Smooth muscle cell of the brain vasculature (primary cell): Measurements from ENCODE around the gene RAP2A.

ENCODE experiments used
- DNase-seq: peaks from one replicate; pipeline ENCODE4 v3.0.0-alpha.2; 2012; ENCODE audit warnings: low read depth, low spot score

The RAP2A gene

DNA sequence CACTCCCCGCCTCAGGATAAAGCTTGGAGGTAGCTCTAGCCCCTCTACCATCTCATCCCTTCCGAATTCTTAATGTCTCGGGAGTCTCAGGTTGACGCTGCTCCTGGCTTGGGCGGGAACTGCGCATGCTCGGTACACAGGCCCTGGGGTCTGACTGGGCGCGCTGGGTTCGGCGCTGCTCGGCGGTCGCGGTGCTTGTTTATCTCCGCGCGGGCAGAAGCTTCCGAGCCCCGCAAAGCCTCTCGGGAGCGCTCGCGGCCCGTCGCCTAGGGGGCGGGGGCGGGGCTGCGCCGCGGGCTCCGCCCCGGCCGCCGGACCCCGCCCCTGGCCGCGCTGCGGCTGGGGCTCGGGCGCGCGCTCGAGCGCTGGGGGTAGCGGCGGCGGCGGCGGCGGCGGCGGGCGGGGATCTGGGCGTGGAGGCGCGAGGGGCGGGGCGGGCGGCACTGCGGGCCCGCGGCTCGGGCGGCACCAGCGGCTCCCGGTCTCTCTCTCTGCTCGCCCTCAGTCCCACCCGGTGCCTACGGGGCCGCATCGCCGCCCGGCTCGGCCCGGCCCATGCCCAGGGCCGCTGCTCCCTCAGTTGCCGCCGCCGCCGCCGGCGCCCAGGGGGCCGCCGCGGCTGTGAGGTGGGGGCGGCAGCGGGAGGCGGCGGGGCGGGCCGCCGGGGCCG lies at the start of gene RAP2A:
RAP2A (plus strand) TSS at position 443 of the 670 bp plus-strand sequence. CDS start 302 bp downstream, outside the sequence.
- peak; percentile 84 for DNase-seq

GRCh38 chr13:97384371-97384770 lies 49.6 kb upstream of the RAP2A start:
- no peak for DNase-seq

DNA sequence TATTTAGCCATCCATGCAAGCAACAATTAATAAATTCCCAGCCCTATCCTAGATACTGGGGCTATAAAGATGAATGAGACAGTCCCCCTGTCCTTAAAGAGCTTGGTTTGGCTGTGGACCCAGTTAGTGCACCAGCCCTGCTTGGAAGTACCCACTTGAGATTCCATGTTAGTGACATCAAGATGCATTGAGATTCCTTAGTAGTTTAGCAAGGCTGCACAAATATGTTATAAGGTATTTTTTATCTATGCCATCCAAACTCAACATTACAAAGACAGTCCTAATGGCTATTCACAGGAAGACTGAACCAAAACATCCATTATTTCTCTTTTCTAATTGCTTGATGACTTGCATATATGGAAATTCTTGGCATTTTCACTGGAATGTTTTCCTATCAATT lies 48.8 kb upstream of the RAP2A start:
- DNase-seq = no peak

DNA sequence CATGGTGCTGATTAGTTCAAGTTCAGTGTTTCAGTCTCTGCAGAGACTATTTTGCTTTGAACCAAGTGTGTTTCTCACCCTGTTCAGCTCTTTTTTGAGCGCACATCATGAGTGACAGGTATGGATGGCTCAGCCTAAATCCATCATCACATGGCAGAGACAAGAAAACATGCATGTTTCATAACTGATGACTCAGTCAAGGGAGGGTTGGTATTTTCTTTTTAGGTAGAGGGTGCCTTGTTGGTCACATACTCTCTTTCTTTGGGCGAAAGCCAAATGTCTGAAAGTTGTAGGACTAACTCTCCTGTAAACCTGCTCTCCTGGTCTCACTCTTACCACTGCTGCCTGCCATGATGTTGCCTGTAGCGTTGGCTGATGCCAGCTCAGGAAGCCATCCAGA lies 48.1 kb upstream of the RAP2A start:
- no peak for DNase-seq

- DNase-seq = no peak
Observed at GRCh38 chr13:97386801-97387484, 47.0 kb upstream of the RAP2A start.

- DNase-seq = no peak
Observed at GRCh38 chr13:97387485-97387839, 46.5 kb upstream of the RAP2A start.

DNA sequence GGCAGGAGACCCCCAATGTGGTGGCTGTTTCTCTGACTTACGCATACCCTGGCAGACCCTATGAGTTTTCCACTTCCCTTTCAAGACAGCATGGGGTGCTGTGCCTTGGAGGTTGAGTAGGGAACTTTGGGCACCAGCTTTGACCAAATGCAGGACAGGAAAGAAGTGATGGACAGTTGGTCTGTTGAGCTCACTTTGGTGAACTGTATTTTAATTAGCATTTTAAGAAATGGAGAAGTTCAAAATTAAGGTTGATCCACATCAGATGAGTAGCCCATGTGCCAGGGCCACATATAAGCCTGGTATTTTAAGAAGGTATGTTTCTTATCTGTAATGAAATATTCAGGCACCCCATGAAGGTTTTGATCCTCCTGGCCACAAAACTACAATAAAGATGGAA lies 46.1 kb upstream of the RAP2A start:
- no peak for DNase-seq

DNA sequence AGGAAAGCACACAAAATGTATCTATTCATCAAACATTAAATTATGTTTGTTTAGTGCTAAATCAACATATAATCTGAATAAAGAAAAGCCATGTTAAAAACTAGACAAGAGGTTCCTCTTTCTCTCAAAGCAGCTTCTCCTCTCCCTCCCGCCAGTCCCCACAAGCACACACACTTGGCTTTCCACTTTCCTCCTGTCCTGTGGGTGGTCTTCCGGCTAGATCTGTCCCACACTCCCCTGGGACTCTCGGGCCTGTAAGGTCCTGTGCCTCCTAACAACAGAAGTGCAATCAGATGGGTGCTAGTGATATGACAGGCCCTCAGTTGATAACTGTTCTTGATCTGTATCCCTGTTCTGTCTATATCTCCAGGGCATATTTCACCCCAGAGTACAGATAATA lies 45.6 kb upstream of the RAP2A start:
- DNase-seq = no peak

- no peak for DNase-seq
Observed at GRCh38 chr13:97390941-97391600, 42.9 kb upstream of the RAP2A start.

- DNase-seq = no peak
Observed at GRCh38 chr13:97392020-97392419, 41.9 kb upstream of the RAP2A start.

GRCh38 chr13:97394542-97394941 lies 39.4 kb upstream of the RAP2A start:
- no peak for DNase-seq

DNA sequence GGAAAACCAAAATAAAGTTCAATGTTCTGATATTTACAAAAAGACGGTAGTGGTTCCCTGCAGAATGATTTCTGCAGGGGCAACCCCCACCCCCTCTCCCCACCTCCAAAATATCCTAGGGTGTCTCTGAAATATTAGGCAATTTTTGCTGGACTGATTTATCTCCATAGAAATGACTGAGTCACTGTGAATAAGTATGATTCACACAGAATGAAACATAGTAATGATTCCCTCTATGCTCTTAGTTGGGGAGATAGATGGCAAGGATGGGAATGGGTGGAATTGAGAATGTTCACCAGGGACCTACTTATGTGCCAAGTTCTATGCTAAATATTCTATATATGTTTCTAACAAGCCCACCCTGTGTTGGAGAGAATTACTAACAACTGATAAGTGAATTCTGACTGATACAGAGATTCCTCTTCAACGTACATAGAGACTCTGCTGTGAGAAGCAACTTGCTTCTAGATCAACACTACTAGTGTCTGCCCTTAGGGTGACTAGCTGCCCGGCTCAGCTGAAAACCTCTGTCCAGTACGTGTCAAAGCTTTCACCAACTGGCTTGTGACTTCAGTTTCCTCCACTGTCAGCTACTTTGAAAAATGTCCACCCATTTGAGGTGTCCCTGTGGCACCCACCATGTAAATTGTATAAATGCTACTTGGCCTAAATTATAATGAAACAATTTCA lies 38.4 kb upstream of the RAP2A start:
- DNase-seq = no peak

GRCh38 chr13:97397267-97397666 lies 36.7 kb upstream of the RAP2A start:
- no peak for DNase-seq

- DNase-seq = no peak
Observed at GRCh38 chr13:97401421-97401820, 32.5 kb upstream of the RAP2A start.

- no peak for DNase-seq
Observed at GRCh38 chr13:97403893-97404750, 29.8 kb upstream of the RAP2A start.

- no peak for DNase-seq
Observed at GRCh38 chr13:97407540-97407939, 26.4 kb upstream of the RAP2A start.

DNA sequence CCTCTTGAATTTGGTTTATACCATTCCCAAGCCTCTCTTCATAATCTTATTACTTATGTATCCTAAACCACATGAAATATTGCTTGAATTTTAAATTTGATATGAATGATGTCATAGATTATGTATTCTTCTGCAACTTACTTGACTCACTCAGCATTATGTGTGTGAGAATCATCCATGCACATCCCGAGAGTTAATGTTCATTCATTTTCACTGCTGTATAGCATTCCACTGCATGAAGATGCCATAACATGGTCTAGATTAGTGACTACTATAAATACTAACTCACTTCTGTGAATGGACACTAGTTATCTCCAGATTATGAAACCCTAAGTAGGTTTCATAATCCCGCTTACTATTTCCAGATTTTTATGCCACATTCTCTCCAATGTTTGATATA lies 25.0 kb upstream of the RAP2A start:
- no peak for DNase-seq

DNA sequence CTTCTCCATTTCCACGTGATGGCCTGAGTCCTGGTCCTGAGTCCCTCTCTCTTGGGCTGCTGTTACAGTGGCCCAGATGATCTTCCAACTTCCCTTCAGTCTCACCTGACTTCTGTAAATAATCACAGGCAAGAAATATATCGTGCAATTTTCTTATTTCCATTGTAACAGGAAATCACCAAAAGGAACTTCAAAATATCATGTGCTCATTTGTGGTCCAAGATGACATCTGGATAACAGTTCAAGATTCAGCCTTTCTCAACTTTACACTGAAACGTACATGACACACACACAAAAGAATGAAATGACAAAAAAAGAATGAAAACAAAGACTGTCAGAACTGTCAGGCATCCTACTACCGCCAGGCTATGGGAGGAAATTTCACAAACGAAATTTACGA lies 22.0 kb upstream of the RAP2A start:
- DNase-seq = no peak

GRCh38 chr13:97413694-97414093 lies 20.3 kb upstream of the RAP2A start:
- DNase-seq = no peak

DNA sequence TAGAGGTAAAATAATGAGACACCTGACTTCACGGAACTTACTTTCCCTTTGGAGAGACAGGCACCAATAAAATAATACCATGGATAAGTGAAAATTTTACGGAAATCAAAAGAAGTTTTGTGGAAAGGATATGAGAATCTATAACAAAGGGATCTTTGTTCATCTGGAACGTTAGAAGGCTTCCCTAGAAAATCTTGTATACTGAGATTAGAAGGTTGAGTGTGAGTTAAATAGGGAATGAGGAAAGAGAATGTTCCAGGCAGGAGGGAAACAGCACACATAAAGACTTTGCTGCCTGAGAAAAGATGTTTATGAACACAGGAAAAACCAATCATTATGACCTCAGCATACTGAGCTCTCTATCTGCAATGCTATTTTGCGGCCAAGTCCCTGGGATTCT lies 19.6 kb upstream of the RAP2A start:
- no peak for DNase-seq

GRCh38 chr13:97417698-97418097 lies 16.3 kb upstream of the RAP2A start:
- DNase-seq = no peak
